Caco-2 (cell line): ENCODE measurements around the gene ZCCHC7. TPM values are rescaled to one million over a fixed set of nuclear protein-coding genes. Genes with fewer than 3 reads are reported as not detected.
"Not testable (repeated sequence)": the region's sequence is repeated elsewhere in the genome, so short reads cannot be mapped to it uniquely, and the experiment has no call there.

Experiments
- BruUV-seq: library from RNA; stranded (reverse); fragments of 400-500 nt; replicated peaks from 2 replicates; lab custom pipeline; 2021; lab: Mats Ljungman, UMichigan
- CTCF ChIA-PET: fragments of 300-600 bp; sonication (Branson Sonifier 250); formaldehyde crosslinking; loops from one replicate; lab custom pipeline; 2022; ENCODE audit warnings: antibody characterized with exemption; lab: Charles Lee
- POLR2A ChIA-PET: fragments of 300-600 bp; sonication (Branson Sonifier 250); formaldehyde crosslinking; loops from one replicate; lab custom pipeline; 2022; ENCODE audit warnings: antibody characterized with exemption; lab: Charles Lee
- DNase-seq, 2 experiments: peaks; one replicate each; pipeline versions ENCODE4 v3.0.0 to v3.0.0-alpha.2; 2020 to 2022
- H3K27me3 ChIP-seq: replicated peaks from 2 replicates; pipeline ENCODE4 v1.6.0; 2011; ENCODE audit warnings: low read length; ENCODE audit not compliant: control insufficient read depth, insufficient read depth
- H3K36me3 ChIP-seq: 2 replicates; pipeline ENCODE4 v1.5.1; 2011; ENCODE audit warnings: low read length; ENCODE audit not compliant: control insufficient read depth, insufficient read depth
- H3K4me1 ChIP-seq: fragments of 250-450 bp; sonication (Bioruptor Pico); 2 replicates; pipeline ENCODE4 v1.5.1; 2020; ENCODE audit warnings: mild to moderate bottlenecking
- H3K4me3 ChIP-seq: 2 replicates; pipeline ENCODE4 v1.5.1; 2011; ENCODE audit warnings: low read depth, mild to moderate bottlenecking, control low read depth, low read length
- H3K9me3 ChIP-seq: fragments of 250-450 bp; sonication (Bioruptor Pico); 2 replicates; pipeline ENCODE4 v1.5.1; 2020; ENCODE audit warnings: mild to moderate bottlenecking, moderate library complexity
- H3K27ac Mint-ChIP-seq: one replicate; pipeline ENCODE4 v1.8.0; 2022; ENCODE audit warnings: mixed read lengths; ENCODE audit not compliant: unreplicated experiment
- H3K27me3 Mint-ChIP-seq: one replicate; pipeline ENCODE4 v1.8.0; 2022; ENCODE audit warnings: mixed read lengths; ENCODE audit not compliant: insufficient read depth, unreplicated experiment
- H3K36me3 Mint-ChIP-seq: one replicate; pipeline ENCODE4 v1.8.0; 2022; ENCODE audit warnings: mild to moderate bottlenecking, mixed read lengths; ENCODE audit not compliant: insufficient read depth, unreplicated experiment
- H3K4me1 Mint-ChIP-seq: one replicate; pipeline ENCODE4 v1.8.0; 2022; ENCODE audit warnings: low read depth, mixed read lengths; ENCODE audit not compliant: unreplicated experiment
- H3K4me3 Mint-ChIP-seq: one replicate; pipeline ENCODE4 v1.8.0; 2022; ENCODE audit warnings: mild to moderate bottlenecking, moderate library complexity, mixed read lengths; ENCODE audit not compliant: unreplicated experiment
- H3K9me3 Mint-ChIP-seq: one replicate; pipeline ENCODE4 v1.8.0; 2022; ENCODE audit warnings: mixed read lengths; ENCODE audit not compliant: unreplicated experiment
- CTCF ChIP-seq, 2 experiments: fragments of 200-600 bp in 1 of 2; IDR thresholded peaks; 1 replicate in 1 of 2; 2 replicates in 1 of 2; pipeline versions ENCODE4 v1.5.1 to v1.8.0; 2011 to 2022; ENCODE audit warnings: antibody characterized with exemption in 1 of 2, control low read depth in 1 of 2, inconsistent platforms in 1 of 2, low read depth in 1 of 2, low read length in 1 of 2, mild to moderate bottlenecking in 1 of 2, moderate library complexity in 1 of 2; ENCODE audit not compliant: insufficient read depth in 1 of 2, severe bottlenecking in 1 of 2, unreplicated experiment in 1 of 2
- intact Hi-C: fragments of 100-400 bp; cut with micrococcal nuclease; formaldehyde crosslinking; loops from one replicate; pipeline ENCODE4 v1.10.0; 2022; ENCODE audit not compliant: unreplicated experiment
- total RNA-seq: library from RNA; stranded (reverse); gene quantifications from 2 replicates; pipeline ENCODE4 v1.2.3, GENCODE V29; 2022

Gene ZCCHC7
- total RNA-seq, 1 experiment from 2014 or later, result 22.0 TPM

- BruUV-seq, H3K27ac Mint-ChIP-seq, H3K9me3 ChIP-seq, DNase-seq, H3K27me3 Mint-ChIP-seq, H3K36me3 ChIP-seq, H3K4me1 ChIP-seq, H3K4me1 Mint-ChIP-seq, CTCF ChIA-PET, H3K27me3 ChIP-seq, H3K4me3 ChIP-seq, H3K9me3 Mint-ChIP-seq, intact Hi-C loops: not testable (repeated sequence)
- POLR2A ChIA-PET, result interaction anchor here (0.9 kb wide), 1 partner anchor 39 kb away, joined by 6 read pairs; the partner anchor contains the start of gene ZCCHC7
- peak overlapping the region; percentile 82 for H3K4me3 Mint-ChIP-seq
- peaks cover 15% of the 10 kb centered on the region for H3K36me3 Mint-ChIP-seq
Observed at GRCh38 chr9:37081507-37081906, 38.9 kb upstream of the ZCCHC7 start.

GRCh38 chr9:37082214-37082765 lies 38.1 kb upstream of the ZCCHC7 start:
- no peaks in the 10 kb centered on the region for H3K9me3 ChIP-seq
- H3K4me3 ChIP-seq, result no peak overlapping the region
- intact Hi-C loops, result no loop called here
- Mint-ChIP-seq H3K36me3 (peaks cover 23% of the 10 kb centered on the region), H3K4me1 (peaks cover 8% of the 10 kb centered on the region), H3K4me3 (no peak overlapping the region), H3K27ac (no peak overlapping the region), H3K9me3 (no peaks in the 10 kb centered on the region), H3K27me3 (no peaks in the 10 kb centered on the region)
- ChIA-PET POLR2A (no interaction called here), CTCF (interaction anchor here (0.6 kb wide), 1 partner anchor 37 kb away, joined by 9 read pairs; no protein-coding TSS in a partner anchor)
- H3K27me3 ChIP-seq, result no peaks in the 10 kb centered on the region
- peaks cover 7% of the 10 kb centered on the region; the same call in 1 of the 2 replicates for H3K4me1 ChIP-seq
- BruUV-seq, result no TSS peak
- DNase-seq, result no peak
- no peak for TF ChIP-seq CTCF (IDR thresholded peaks at IDR 0.05; ENCODE audit: insufficient read depth in 1 of 2, low read depth in 1 of 2, low read length in 1 of 2, severe bottlenecking in 1 of 2, unreplicated experiment in 1 of 2)
- no peaks in the 10 kb centered on the region; the same call in 1 of the 2 replicates for H3K36me3 ChIP-seq

DNA sequence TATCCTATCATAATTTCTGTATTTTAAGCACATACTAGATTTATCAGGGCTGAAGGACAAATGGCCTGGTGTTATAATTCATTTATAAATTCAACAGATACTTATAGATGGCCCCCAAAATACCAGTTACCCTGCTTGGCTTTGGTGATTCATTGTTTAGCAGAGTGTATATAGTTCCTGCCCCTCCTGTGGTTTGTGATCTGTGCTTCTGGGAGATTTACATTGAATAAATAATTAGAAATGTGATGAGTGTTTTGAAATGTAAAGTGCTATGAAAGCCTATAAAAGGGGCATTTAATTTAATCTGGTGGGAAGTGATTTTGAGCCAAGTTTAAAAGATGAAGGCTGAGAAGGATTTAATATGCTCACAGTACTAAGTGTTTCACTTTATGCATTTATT lies 36.7 kb upstream of the ZCCHC7 start:
- no peaks in the 10 kb centered on the region; the same call in 1 of the 2 replicates for H3K36me3 ChIP-seq
- no peaks in the 10 kb centered on the region for H3K27me3 ChIP-seq
- intact Hi-C loops, result no loop called here
- DNase-seq, result no peak
- H3K4me3 ChIP-seq, result no peak overlapping the region
- POLR2A ChIA-PET, result no interaction called here
- H3K4me3 Mint-ChIP-seq, result no peak overlapping the region
- no peaks in the 10 kb centered on the region for H3K9me3 Mint-ChIP-seq
- BruUV-seq, result no TSS peak
- CTCF ChIA-PET, result no interaction called here
- peaks cover 7% of the 10 kb centered on the region; the same call in 1 of the 2 replicates for H3K4me1 ChIP-seq
- H3K27ac Mint-ChIP-seq, result no peak overlapping the region
- peaks cover 29% of the 10 kb centered on the region for H3K36me3 Mint-ChIP-seq
- no peaks in the 10 kb centered on the region for H3K27me3 Mint-ChIP-seq
- H3K4me1 Mint-ChIP-seq, result peaks cover 8% of the 10 kb centered on the region
- no peak for TF ChIP-seq CTCF (IDR thresholded peaks at IDR 0.05; ENCODE audit: insufficient read depth in 1 of 2, low read depth in 1 of 2, low read length in 1 of 2, severe bottlenecking in 1 of 2, unreplicated experiment in 1 of 2)
- H3K9me3 ChIP-seq, result no peaks in the 10 kb centered on the region
